OCI-LY1 (cell line): ENCODE measurements around the gene SHROOM3.

ENCODE experiments used
- H2AFZ ChIP-seq: fragments of 200-600 bp; sonication (generic), shearing (Covaris generic); 2 replicates; pipeline ENCODE4 v1.6.0; 2014; ENCODE audit warnings: antibody characterized with exemption, mild to moderate bottlenecking, low read length
- H3F3A ChIP-seq: fragments of 200-600 bp; sonication (generic), shearing (Covaris generic); 2 replicates; pipeline ENCODE4 v1.6.0; 2014; ENCODE audit warnings: mild to moderate bottlenecking, antibody characterized with exemption, low read length, moderate library complexity; ENCODE audit not compliant: insufficient read depth
- H3K27ac ChIP-seq: fragments of 200-600 bp; sonication (generic); 2 replicates; pipeline ENCODE4 v1.5.1; 2014; ENCODE audit warnings: low read length, mixed run types, mild to moderate bottlenecking, low read depth; ENCODE audit not compliant: poor library complexity, severe bottlenecking
- H3K27me3 ChIP-seq: fragments of 200-600 bp; sonication (generic); 2 replicates; pipeline ENCODE4 v1.6.0; 2014; ENCODE audit warnings: antibody characterized with exemption, mild to moderate bottlenecking, low read length, moderate library complexity; ENCODE audit not compliant: insufficient read depth
- H3K36me3 ChIP-seq: fragments of 200-600 bp; sonication (generic); 2 replicates; pipeline ENCODE4 v1.6.1; 2014; ENCODE audit warnings: mild to moderate bottlenecking, antibody characterized with exemption, low read length, moderate library complexity, mixed read lengths; ENCODE audit not compliant: insufficient read depth
- H3K4me1 ChIP-seq: fragments of 200-600 bp; sonication (generic); 2 replicates; pipeline ENCODE4 v1.5.1; 2014; ENCODE audit warnings: mild to moderate bottlenecking, low read length, moderate library complexity; ENCODE audit not compliant: insufficient read depth, severe bottlenecking
- H3K4me2 ChIP-seq: fragments of 200-600 bp; sonication (generic), shearing (Covaris generic); 2 replicates; pipeline ENCODE4 v1.6.1; 2014; ENCODE audit warnings: low read length
- H3K4me3 ChIP-seq: fragments of 200-600 bp; sonication (generic); 2 replicates; pipeline ENCODE4 v1.5.1; 2014; ENCODE audit warnings: low read length, low read depth, mild to moderate bottlenecking, mixed read lengths; ENCODE audit not compliant: poor library complexity, severe bottlenecking
- H3K79me2 ChIP-seq: fragments of 200-600 bp; shearing (Covaris generic); 2 replicates; pipeline ENCODE4 v1.6.1; 2016; ENCODE audit warnings: mixed run types, low read length, mixed read lengths; ENCODE audit not compliant: insufficient read depth
- H3K9ac ChIP-seq: fragments of 200-600 bp; sonication (generic), shearing (Covaris generic); 2 replicates; pipeline ENCODE4 v1.6.1; 2014; ENCODE audit warnings: mild to moderate bottlenecking, low read length, mixed read lengths
- H3K9me2 ChIP-seq: fragments of 200-600 bp; sonication (generic), shearing (Covaris generic); 2 replicates; pipeline ENCODE4 v1.6.1; 2014; ENCODE audit warnings: low read depth, mild to moderate bottlenecking, low read length, mixed read lengths
- H3K9me3 ChIP-seq: fragments of 200-600 bp; shearing (Covaris generic); 2 replicates; pipeline ENCODE4 v1.6.1; 2014; ENCODE audit warnings: low read length, mixed read lengths
- H4K20me1 ChIP-seq: fragments of 200-600 bp; sonication (generic), shearing (Covaris generic); 2 replicates; pipeline ENCODE4 v1.6.0; 2016; ENCODE audit warnings: mild to moderate bottlenecking, low read length; ENCODE audit not compliant: insufficient read depth
- CTCF ChIP-seq: fragments of 200-600 bp; sonication (generic), shearing (Covaris generic); IDR thresholded peaks from 2 replicates; pipeline ENCODE4 v1.5.1; 2017; ENCODE audit warnings: mild to moderate bottlenecking, antibody characterized with exemption, low read length, moderate library complexity, mixed read lengths
- EZH2 ChIP-seq: fragments of 200-600 bp; sonication (generic), shearing (Covaris generic); IDR thresholded peaks from 2 replicates; pipeline ENCODE4 v1.8.0; 2017; ENCODE audit warnings: borderline replicate concordance, mixed run types, mild to moderate bottlenecking, antibody characterized with exemption, low read length, moderate library complexity, mixed read lengths

The SHROOM3 gene

DNA sequence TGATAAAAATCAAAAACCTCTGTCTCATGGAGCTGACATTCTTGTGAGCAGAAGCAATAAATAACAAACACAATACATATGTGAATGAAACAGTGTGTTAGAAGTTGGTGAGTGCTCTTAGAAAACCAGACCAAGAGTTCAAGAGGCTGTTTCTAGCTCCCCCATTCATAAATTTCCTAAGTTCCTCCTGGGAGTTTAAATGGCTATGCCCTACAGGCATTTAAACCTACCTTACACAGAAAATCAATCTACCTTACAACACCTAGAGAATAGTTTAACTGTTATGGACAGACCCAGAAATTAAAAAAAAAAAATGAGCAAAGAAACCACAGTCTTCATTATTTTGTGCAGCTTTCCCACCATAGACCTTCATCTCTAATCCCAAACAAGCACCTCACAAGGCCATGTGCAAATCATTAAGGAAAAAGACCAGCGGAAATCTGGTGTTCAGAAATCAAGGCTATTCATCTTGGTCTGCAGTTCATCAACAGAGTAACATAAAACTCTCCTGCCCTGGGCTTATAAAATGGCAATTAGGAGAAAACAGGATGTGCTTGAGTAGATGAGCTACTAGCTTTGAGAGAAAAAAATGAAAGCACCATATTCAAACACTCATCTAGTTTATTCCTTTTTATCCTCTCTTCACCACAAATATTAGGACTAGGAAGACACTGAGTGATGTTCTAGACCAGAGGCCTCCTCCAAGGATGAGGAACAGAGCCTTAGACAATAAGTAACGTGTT is 147.2 kb downstream of the SHROOM3 start:
- no peak for TF ChIP-seq EZH2
- TF ChIP-seq CTCF, result no peak
- no peaks in the 10 kb centered on the region; the same call in 1 of the 2 replicates for H3K27me3 ChIP-seq
- no peak overlapping the region for H3K9ac ChIP-seq
- no peak overlapping the region for H2AFZ ChIP-seq
- no peaks in the 10 kb centered on the region for H3K36me3 ChIP-seq
- no peaks in the 10 kb centered on the region for H3K4me1 ChIP-seq
- no peaks in the 10 kb centered on the region for H4K20me1 ChIP-seq
- H3K27ac ChIP-seq, result no peak overlapping the region
- H3K9me2 ChIP-seq, result no peaks in the 10 kb centered on the region
- H3F3A ChIP-seq, result no peaks in the 10 kb centered on the region
- no peaks in the 10 kb centered on the region for H3K9me3 ChIP-seq
- H3K79me2 ChIP-seq, result no peaks in the 10 kb centered on the region
- no peak overlapping the region for H3K4me2 ChIP-seq
- no peak overlapping the region for H3K4me3 ChIP-seq

GRCh38 chr4:76582817-76583087 is 147.7 kb downstream of the SHROOM3 start:
- H3K27ac ChIP-seq, result no peak overlapping the region
- no peak overlapping the region for H3K4me2 ChIP-seq
- no peaks in the 10 kb centered on the region for H3K4me1 ChIP-seq
- H3K9ac ChIP-seq, result no peak overlapping the region
- H3K79me2 ChIP-seq, result no peaks in the 10 kb centered on the region
- H2AFZ ChIP-seq, result no peak overlapping the region
- H3K27me3 ChIP-seq, result no peaks in the 10 kb centered on the region; the same call in 1 of the 2 replicates
- TF ChIP-seq CTCF (no peak), EZH2 (no peak)
- H3K9me2 ChIP-seq, result no peaks in the 10 kb centered on the region
- no peaks in the 10 kb centered on the region for H3F3A ChIP-seq
- H3K4me3 ChIP-seq, result no peak overlapping the region
- H4K20me1 ChIP-seq, result no peaks in the 10 kb centered on the region
- no peaks in the 10 kb centered on the region for H3K9me3 ChIP-seq
- H3K36me3 ChIP-seq, result no peaks in the 10 kb centered on the region

- no peak overlapping the region for H3K27ac ChIP-seq
- peaks cover 1% of the 10 kb centered on the region; the same call in 1 of the 2 replicates for H3K27me3 ChIP-seq
- no peaks in the 10 kb centered on the region for H3K36me3 ChIP-seq
- H3F3A ChIP-seq, result no peaks in the 10 kb centered on the region
- no peaks in the 10 kb centered on the region for H3K9me2 ChIP-seq
- H3K4me2 ChIP-seq, result no peak overlapping the region
- H3K4me3 ChIP-seq, result no peak overlapping the region
- no peak overlapping the region for H3K9ac ChIP-seq
- no peaks in the 10 kb centered on the region for H3K4me1 ChIP-seq
- H3K9me3 ChIP-seq, result no peaks in the 10 kb centered on the region
- no peak overlapping the region for H2AFZ ChIP-seq
- no peak for TF ChIP-seq CTCF
- no peak for TF ChIP-seq EZH2
- no peaks in the 10 kb centered on the region for H3K79me2 ChIP-seq
- H4K20me1 ChIP-seq, result no peaks in the 10 kb centered on the region
Observed at GRCh38 chr4:76584241-76585152, 149.5 kb downstream of the SHROOM3 start.
